ENCODE data around the gene NKAIN4.

Gene NKAIN4

DNA sequence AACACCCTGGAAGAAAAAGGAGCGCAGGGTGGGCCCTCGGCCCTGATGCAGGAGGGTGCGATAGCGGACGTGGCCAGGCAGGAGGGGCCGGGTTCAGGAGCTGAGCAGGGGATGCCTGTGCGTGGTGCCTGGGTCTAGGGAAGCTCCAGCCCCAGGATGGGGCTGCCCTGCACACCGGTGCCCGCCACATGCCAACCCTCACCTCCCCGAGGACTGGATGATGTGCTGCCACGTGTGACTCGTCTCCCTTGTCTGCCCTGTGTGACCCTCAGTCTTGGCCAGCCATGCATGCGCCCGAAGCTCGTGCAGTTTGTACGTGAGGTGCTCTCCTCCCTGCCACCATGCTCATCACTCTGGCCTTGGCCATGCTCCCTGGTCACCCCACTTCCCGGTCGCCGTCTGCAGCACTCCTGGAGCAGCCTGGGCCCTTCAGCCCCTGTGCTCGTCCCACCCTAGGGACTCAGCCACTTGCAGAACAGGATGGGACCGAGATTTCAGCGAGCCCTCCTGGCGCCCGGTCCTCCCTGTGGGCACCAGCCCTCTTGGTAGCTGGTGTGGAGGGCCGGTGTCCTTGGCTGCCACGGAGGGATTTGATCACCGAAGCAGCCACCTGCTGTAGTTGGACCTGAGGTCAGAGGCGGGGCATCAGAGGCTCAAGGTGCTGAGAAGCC lies 34.5 kb upstream of the NKAIN4 start:
- DNase-seq (ENCODE audit: low read depth): no peak

DNA sequence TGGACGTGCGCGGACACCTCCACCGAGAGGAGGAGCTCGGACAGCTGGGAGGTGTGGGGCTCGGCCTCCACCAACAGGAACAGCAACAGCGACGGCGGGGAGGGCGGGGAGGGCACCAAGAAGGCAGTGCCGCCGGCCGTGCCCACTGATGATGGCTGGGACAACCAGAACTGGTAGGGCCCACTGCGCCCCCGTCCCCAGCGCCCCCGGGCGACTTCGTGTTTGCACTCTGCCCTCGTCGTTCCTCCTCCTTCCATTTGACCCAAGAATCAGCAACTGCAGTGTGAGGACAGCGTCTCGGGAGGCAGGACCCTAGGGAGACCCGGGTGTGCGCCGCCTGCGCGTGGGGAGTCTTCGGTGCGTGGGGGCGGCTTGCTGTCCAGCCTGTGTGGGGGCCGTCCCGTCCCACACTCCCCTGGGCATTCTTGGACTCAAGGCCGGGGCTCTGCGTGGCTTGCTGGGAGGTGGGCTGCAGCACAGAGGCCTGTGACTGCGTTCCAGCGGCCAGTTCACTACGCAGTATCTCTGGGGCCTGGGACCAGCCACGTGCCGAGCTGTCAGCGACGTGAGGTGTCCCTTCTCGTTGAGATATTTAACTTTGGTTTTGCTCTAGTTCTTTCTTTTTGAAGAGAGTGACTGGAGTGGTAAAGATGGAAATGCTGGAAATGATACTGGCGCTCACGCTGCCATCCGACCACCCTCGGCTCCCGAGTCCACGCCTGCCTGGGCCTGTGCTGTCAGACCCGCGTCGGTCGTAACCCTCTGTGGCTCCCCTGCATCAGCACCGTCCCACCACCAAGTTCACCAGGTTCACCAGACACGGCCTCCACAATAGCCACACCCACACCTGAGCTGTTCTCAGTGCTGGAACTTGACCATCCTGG lies 33.7 kb upstream of the NKAIN4 start:
- DNase-seq (ENCODE audit: low read depth): no peak

DNA sequence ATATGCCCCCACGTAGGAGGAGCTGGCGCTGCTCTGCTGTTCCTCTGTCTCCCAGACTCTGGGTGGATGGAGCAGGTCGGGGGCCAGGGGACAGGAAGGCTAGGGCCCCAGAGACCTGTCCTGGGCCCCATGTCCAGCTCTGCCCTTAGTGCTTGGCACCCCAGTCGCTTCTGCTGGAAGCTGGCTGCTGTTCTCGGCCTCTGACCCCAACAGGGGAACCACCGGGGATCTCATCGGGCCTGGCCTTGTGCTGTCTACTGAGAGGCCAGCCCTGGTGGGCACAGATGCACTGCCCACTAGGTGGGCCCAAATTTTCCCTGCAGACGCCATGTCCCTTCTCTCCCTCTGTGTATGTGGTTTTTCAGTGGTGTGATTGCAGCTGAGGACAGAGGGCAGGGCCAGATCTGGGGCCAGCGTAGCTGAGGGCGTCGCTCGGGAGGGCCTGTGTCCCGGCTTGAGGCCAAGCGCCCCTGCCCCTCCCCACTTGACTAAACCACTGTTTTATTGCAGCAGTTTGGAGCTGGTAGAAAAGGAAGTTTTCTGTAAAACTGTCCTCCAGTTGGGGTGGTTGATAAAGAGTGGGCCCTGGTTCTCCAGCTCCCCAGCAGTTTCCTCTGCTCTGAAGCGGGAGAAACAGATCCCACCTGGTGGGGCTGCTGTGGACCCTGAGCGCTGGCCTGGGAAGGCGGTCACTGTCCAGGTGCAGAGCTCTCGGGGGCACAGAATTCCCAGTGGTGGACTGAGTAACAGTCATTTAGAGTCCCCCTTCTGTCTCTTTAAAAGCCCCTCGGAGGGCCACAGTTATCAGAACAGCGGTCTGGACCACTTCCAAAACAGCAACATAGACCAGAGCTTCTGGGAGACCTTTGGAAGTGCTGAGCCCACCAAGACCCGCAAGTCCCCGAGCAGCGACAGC lies 32.8 kb upstream of the NKAIN4 start:
- no peak for DNase-seq (ENCODE audit: low read depth)

DNA sequence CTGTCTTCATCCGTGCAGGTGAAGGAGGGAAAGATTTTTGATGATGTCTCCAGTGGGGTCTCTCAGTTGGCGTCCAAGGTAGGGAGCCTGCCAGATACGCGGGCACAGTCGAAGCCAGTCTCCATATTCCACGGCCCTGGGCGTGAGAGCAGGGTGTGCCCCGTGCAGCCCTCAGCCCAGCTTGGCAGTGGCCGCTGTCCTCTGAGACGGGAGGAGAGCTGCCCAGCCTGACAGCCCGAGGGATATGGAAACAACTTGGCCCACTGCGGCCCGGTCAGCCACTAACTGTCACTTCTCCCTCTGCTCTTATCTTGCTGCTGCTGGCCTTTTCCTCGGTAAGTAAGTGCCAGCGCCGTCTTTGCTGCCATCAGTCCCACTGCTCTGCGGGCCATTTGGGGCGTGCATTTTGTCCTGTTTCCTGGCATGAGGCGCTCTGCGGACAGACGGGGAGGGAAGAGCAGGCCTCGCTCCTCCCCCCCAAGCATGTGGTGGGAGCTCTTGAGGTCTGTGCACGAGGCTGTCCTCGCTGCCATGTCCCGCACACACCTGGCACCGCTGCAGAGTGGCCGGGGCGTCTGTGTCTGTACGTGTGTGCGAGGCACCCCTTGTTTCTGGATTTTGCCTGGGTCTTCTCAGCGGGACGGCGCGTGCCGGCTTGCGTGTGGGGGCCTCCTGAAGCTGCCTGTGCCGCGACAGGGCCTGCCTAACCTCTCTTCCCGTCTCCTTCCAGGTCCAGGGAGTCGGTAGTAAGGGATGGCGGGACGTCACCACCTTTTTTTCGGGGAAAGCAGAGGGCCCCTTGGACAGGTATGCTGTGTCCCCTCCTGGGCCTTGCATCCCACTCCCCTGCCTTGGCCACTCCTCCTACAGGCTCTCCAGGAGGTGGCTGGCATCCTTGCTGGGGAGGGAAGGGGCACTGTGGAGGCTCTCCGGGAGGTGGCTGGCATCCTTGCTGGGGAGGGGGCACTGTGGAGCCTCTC lies 31.7 kb upstream of the NKAIN4 start:
- DNase-seq (ENCODE audit: low read depth): no peak

DNA sequence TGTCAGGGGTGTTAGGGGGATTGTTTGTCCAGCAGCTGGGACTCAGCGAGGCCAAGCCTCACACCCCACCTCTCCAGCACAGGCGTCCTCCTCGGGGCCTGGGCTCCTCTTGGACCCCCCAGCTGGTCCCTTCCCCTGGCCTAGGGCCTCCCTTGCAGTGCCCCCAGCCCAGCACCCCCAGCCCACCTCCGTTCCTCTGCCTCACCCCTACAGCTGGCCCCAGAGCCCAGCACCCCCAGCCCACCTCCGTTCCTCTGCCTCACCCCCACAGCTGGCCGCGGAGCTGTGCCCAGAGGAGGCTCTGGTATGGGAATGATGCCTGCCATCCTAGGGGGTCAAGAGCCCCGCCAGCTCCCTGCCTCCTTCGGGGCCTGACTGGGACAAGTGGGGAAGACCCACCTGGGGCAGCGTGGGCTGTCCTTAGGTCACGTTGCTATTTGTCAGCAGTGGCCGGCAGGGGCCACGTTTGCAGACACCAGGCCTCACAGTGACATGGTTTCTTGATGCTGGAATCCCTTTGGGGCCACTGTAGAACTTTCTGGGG lies 30.8 kb upstream of the NKAIN4 start:
- no peak for DNase-seq (ENCODE audit: low read depth)

DNA sequence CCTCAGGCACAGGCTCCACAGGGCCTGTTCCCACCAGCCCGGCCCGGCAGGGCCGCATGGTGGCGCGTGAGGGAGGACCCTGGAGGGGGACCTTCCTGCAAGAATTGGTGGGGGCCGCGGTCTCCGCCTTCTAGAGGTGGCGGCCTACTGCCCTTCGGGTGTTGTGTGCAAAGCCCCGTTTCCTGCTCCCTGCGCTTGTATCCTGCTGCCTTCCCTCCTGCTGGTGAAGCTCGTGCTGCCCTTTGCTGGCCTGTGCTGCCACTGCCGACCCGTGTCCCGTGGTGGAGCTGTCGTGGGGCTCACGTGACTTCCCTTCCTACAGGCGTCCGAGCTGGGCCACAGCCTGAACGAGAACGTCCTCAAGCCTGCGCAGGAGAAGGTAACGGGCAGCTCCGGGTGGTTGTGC lies 30.3 kb upstream of the NKAIN4 start:
- no peak for DNase-seq (ENCODE audit: low read depth)

DNA sequence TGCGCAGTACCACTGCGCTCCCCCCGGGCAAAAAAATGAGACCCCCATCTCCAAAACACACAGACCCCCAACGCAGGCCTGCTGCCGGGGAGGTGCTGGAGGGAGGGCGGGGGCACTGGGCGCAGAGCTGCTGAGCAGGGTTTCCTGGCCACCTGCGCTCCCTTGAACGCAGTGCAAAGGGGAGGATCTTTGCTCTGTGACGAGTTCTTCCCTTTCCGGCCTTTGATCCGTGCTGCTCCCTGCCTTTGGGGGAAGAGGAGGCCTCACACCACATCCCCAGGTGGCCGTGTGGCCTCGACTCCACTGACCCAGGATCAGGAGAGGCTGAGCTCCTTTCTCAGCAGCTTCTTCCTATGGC lies 29.8 kb upstream of the NKAIN4 start:
- DNase-seq (ENCODE audit: low read depth): no peak

DNA sequence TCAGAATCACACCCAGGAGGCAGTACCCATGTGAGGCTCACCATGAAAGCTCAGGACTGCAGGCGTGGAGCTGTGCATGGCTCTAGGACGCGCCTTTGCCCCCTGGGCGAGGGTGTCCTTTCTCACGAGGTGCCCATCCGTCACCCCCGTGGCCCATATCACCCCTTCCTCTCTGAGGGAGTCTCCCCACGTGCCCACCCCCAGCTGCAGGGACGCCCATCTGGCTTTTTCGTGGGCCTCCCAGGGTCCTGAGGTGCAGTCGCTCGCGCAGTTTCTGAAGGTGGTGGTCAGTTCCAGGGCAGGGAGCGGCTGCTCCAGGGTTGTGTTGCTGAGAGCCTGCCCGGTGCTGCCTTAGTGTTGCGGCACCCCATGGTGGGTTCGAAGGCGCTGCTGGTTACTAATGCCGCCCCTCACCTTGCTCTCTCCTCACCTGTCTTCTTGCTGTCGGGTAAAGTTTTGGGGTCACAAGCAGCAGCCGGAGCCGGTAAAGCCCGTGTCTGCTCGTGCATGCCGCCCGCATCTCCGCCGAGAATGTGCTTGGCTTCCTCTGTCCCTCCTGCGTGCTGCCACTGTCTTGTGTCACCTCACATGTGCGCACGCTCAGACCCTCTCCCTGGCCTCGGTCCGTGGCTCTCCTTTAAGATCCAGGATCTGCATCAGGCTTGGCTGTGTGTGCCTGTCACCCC lies 29.3 kb upstream of the NKAIN4 start:
- DNase-seq (ENCODE audit: low read depth): no peak

DNA sequence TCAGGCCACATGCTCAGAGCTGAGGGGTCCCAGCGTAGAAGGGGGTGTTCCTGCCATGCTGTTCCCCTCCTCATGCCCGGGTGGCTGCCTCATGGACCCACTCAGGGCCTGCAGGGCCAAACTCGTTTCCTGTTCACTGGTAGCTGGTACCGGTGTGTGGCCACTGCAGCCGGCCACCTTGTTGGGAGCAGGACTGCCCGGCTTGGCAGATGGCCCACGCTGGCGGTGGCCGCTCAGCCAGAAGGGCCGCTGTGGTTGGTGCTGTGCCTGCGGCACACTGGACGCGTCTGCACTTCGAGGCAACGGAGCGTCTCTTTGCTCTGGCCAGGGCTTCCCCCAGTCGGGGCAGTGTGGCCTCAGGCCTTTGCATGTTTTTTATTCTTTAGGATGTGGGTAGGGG lies 28.7 kb upstream of the NKAIN4 start:
- no peak for DNase-seq (ENCODE audit: low read depth)

DNA sequence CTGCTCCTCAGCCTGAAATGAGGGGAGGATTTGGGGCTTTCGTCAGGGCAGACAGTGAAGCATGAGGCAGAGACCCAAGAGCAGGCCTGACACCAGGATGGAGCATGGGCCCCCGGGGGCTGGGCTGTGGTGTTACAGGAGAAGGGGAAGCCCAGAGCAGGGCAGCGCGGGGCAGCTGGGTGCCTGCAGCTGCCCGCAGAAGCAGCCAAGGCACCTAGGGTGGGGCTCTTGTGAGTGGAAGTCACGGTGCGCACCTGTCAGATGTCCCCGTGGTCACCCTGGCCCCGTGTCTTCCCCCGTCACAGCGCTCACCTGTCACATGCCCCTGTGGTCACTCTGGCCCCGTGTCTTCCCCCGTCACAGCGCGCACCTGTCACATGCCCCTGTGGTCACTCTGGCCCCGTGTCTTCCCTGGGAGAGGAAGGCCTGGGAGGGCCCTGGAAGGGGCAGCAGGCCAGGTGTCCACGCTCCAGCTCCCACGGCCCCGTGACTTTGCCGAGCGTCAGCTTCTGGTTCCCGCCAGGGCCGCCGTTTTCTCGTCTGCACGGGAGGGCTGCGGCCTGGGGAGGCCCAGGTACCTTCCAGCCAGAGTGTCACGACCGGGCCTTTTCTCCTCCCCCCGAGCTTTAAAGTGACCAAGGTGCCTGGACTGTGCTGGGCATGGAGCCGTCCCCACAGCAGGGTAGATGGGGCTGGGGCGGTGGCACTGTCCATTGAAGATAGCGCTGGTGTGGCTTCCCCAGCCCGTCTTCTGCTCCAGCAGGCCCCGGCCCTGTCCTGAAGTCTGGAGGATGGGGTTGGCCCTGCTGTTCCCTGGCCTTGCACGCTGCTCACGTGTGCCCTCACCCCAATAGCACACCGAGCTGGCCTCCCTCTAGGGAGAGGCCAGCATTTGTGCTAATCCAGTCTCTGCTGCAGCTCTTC lies 27.7 kb upstream of the NKAIN4 start:
- DNase-seq (ENCODE audit: low read depth): no peak

DNA sequence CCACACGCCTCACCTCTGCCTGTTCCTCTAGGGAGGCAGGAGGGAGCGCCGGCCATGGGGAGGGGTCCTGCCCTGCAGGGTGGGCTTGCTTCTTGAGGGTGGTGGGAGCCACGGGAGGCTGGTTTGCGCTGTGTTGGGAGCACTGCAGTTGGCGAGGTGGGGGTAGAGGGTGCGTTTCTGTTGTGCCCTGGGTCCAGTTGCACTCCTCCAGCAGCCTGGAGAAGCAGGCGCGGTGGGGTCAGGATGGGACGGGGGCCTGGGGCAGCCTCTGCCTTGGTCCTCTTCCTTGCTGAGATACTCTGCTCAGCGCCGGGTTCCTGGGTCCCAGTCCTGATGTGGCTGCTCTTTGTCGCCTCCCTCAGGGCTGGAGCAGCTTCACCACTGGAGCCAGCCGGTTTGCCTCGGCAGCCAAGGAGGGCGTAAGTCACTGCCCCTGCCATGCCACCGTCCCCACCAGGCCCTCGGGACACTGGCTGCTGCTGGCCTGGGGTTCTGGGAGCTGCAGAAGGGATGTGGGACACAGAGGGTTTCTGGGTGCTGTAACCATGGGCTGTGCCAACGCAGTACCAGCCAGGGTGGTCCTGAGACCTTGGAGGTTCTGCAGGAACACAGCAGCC lies 26.8 kb upstream of the NKAIN4 start:
- no peak for DNase-seq (ENCODE audit: low read depth)

DNA sequence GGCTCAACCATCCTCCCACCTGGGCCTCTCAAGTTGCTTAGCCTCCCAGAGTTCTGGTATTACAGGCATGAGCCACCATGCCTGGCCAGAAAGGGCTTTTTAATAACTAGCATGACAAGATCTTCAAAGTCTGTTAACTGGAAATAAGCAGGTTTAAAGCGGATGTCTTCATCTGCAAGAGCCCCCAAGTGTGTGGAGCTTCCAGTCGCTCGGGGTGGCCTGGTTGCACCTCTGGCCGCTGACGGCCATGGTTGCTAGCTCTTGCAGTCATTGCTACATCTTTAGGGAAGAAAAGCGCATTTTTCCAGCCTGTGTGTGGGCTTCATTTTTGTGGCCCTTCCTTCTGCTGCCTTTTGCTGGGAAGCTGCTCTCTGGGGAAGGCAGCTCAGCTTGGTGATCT lies 26.1 kb upstream of the NKAIN4 start:
- no peak for DNase-seq (ENCODE audit: low read depth)

DNA sequence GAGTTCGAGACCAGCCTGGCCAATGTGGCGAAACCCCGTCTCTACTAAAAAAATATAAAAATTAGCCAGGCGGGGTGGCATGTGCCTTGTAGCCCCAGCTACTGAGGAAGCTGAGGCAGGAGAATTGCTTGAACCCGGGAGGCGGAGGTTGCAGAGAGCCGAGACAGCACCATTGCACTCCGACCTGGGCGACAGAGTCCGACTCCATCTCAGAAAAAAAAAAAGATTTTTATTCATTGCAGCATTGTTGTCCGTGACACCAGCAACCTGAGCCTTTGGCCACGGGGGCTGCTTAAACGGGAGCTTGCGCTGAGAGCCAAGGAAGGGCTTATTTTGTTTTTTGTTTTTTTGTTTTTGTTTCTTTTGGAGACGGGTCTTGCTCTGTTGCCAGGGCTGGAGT lies 25.7 kb upstream of the NKAIN4 start:
- no peak for DNase-seq (ENCODE audit: low read depth)

DNA sequence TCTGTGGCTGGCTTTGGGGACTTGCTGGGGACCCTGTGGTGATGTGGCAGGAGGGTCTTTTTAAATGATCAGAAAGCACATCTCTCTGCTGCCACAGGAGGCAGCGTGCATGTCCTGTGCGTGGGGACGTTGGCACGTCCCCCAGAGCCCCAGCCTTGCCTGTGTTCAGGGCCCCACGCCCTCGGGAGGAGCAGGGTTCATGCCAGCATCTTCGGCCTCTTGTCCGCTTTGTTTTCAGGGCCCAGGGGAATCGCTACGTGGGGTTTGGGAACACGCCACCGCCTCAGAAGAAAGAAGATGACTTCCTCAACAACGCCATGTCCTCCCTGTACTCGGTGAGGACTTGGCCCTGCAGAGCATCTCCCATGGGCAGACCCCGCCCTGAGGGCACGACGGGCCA lies 24.4 kb upstream of the NKAIN4 start:
- DNase-seq (ENCODE audit: low read depth): no peak

DNA sequence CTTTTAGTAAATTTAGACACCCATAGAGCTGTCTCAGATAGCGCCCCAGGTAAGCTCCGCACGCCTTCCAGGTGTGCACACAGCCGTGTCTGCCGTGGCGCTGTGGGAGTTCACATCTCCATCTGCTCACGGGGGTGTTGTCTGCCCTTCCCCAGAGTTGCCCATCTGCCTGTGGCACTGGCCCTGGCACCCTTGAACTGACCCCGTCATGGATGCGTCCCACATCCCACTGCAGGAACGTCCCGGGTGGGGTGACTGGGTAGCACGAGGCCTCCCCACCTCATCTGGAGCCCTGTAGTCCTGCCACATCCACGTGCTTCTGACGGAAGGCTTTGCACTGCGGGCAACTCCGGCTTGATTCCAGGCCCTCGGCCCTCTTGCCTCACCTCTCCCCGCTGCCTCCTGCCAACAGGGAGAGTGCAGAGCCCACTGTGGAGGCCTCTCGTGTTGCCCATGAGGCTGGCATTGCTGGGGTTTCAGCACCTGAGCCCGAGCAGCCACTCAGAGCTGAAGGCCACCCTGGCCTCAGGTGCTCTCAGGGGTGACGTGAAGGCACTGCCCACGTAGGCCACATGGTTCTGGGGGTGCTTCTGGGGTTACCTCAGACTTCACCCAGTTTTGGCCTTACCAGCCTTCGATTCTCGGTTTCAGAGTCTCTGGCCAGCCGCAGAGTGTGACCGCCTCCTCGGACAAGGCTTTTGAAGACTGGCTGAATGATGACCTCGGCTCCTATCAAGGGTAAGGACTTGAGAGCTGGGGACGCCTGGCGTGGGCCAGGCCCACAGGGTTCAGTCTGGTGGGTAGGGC lies 23.4 kb upstream of the NKAIN4 start:
- no peak for DNase-seq (ENCODE audit: low read depth)

DNA sequence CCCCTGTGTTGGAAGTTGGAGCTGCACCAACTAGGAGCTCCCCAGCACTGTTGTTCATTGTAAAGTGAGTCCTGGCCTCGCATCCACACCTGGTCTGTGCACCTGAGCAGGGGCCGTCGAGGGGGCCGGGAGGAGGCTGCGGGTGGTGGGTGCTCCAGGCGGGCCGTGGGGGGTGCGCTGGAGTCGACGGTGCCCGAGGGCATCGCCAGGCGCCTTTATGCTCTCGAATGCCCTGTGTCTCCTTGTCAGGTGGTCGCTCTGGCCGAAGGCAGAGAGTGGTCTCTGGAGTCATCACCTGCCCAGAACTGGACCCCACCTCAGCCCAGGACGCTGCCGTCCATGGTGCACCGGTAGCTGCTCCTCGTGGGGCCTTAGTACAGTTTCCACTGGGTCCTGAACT lies 22.7 kb upstream of the NKAIN4 start:
- no peak for DNase-seq (ENCODE audit: low read depth)

DNA sequence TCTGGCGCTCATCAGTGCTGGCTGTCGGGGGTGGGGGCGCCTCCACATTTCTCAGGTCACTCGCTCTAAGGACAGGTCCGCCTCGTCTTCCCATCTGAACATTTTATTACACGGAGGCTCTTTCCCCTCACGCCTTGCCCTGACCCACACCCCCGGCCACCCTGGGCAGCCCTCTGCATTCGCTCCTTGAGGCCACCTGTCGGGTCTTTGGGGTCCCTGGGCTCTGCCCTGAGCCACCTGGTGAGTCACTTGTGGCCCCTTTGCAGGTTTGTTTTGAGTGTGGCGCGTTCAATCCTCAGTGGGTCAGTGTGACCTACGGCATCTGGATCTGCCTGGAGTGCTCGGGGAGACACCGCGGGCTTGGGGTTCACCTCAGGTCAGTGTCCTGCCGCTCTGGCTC lies 21.6 kb upstream of the NKAIN4 start:
- DNase-seq (ENCODE audit: low read depth): no peak
